Cardiac fibroblast (primary cell): ENCODE measurements around the gene AK6.
A peak's percentile ranks its signal among the peaks of the same experiment; 100 is the strongest.

Experiments used
- DNase-seq, 2 donors: peaks; one replicate each; pipeline versions ENCODE4 v3.0.0 to v3.0.0-alpha.2; 2010; ENCODE audit warnings: low read depth in 2 of 2
- H3K4me3 ChIP-seq, 2 donors: replicated peaks in 1 of 2; 1 replicate in 1 of 2; 2 replicates in 1 of 2; pipeline ENCODE4 v1.5.1; 2011; ENCODE audit warnings: low read depth in 2 of 2, low read length in 2 of 2, mild to moderate bottlenecking in 2 of 2, moderate library complexity in 1 of 2
- CTCF ChIP-seq: IDR thresholded peaks from one replicate; pipeline ENCODE4 v1.5.1; 2011; ENCODE audit warnings: low read depth, mild to moderate bottlenecking, low read length, inconsistent platforms

Gene AK6

DNA sequence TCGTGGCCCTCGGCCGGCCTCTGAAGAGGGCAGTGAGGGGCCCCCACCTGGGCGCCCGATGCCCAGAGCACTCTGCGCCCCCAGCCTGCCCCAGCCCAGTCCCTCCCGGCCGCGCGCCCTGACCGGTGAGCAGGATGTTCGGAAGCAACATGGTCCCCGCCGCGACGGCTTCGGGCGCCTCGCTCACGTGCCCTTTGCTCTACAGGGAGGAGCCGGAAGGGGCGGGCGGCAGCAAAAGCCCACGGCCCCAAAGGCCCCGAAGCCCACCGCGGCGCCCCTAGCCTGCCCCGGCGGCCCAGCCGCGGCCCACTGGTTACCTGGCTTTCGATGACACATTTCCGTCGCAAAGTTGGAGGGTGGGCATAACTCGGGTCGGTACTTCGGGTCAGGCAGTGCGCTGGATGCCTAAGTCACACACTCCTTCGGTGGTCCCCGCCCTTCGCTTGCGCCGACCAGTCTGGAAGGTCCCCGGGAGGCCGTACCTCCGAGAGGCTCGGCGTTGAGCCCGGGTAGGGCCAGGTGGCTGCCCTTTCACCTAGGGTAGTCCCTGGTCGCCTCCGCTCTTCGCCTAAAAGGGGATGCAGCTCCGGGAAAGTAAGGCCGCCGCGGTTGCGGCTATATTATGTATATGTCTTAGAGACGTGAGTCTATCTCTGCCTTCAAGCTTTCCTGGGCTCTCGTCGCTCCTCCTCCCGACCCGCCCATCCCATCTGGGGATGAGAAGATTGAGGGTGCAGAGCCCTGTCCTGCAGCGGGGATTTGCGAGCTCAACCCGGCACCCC is at the start of gene AK6, which contains the start of the genes RAD17 and TAF9:
Gene AK6, minus strand, starts transcription at position 181 of the 782 bp plus-strand sequence. Its CDS starts 30 bp downstream, at position 151.
Gene RAD17, plus strand, starts transcription at position 479 of the 782 bp plus-strand sequence. CDS start 2,391 bp downstream, outside the sequence.
Gene TAF9, minus strand, starts transcription at position 181 of the 782 bp plus-strand sequence. CDS start 3,783 bp downstream, outside the sequence.
- H3K4me3 ChIP-seq, result peak within 1 kb of the TSS; percentile 86 to 88
- peak; percentile 94 for DNase-seq
- no peak for TF ChIP-seq CTCF

DNA sequence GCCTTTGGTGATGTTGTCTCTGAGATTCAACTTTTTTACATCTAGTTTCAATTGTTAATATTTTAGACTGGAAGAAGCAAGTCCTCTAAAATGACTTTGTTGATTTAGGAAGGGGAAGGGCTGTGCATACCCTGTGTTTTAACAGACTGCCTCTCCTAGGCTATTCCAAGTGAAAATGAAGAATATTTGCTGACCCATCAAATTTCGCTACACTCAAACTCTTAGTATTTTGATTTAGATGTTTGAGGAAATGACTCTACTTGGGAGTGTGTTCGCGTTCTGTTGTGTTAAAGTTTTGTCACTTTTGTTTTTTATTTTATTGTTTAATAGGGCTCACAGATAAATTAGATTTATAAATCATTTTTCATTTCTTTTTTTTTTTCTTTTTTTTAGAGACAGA is 49.2 kb upstream of the AK6 start:
- no peak overlapping the region for H3K4me3 ChIP-seq
- TF ChIP-seq CTCF, result no peak
- DNase-seq, result no peak

GRCh38 chr5:69416699-69417098 is 47.4 kb upstream of the AK6 start:
- no peak overlapping the region for H3K4me3 ChIP-seq
- TF ChIP-seq CTCF, result no peak
- no peak for DNase-seq

DNA sequence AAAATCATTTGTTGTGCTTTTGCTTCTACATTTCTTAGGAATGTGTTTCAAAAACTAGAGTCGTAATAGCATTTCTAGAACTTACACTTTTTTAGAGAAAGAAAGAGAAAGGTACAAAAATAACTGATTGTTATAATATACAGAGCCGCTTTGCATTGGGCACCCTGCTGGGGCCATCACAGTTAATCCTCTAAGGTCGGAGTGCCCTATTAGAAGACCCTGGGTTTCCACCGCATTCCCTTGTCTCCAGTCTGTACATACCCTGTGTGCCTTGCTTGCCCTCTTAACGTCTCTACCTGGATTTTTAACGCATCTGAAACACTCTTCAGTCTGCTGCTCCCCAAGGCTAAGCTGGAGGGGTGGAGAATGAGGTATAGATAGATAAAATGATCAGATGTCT is 46.9 kb upstream of the AK6 start:
- no peak for TF ChIP-seq CTCF
- DNase-seq, result no peak
- H3K4me3 ChIP-seq, result no peak overlapping the region

DNA sequence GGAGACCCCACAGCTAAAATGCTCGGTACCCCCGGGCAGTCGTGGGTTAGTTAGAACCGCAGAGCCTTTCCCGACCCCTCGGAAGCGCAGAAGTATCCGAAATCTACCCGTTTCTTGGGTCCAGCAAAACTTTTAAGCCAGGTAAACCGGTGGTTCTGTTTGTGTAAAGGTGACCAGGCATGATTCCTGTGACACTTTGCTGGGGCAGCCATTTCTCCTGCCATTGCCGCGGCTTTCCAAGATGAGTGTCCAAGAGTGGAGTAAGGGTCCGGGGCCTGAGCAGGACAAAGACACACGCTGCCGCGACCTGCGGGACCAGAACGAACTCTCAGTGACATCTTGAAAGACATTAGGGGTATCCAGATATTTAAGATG is 46.3 kb upstream of the AK6 start:
- DNase-seq, result no peak

DNA sequence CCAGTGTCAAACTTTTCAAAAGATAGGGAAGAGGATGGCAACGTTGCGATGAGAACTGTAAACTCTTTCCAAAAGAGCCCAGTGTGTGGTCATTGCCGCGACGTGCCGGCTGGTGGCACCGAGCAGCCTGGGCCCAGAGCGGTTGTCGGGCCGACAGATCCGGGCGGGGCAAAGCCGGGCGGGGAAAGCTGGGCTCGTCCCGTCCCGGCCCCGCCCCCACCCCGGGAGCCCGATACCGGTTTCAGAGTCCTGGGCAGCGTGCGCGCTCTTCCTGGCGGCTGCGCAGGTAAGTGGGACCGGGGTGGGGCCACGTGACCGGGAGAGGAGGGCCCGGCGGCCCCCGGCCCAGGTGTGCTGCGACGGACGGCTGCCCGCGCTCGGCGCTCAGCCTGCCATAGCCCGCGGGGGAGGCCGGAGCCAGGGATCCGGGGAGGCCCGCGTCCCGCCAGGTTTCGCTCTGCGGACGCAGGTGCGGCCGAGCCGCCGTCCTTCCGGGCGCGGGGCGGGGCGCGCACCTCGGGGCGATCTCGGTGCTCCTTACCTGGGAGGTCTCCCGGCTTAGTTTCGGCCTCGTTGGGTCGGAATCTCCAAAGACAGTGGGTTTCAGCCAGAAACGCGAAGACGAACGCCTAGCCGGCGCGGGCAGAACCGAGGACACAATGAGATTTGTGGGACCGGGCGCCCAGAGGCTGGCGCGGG is 45.7 kb upstream of the AK6 start, which contains the start of gene MARVELD2:
Gene MARVELD2, plus strand, starts transcription at position 232 of the 699 bp plus-strand sequence. CDS start 4,270 bp downstream, outside the sequence.
- H3K4me3 ChIP-seq, result peak within 1 kb of the TSS in 1 of 2 donors; percentile 44
- DNase-seq, result peak in 1 of 2 donors; percentile 50

More for the DNA sequence above, 46.3 kb upstream of the AK6 start:
- no peak for TF ChIP-seq CTCF
- peak overlapping the region in 1 of 2 donors; percentile 44 for H3K4me3 ChIP-seq

More for the DNA sequence above, 45.7 kb upstream of the AK6 start, which contains the start of gene MARVELD2:
- no peak for TF ChIP-seq CTCF
